Renal pelvis (tissue), 4 donors: Measurements from ENCODE around the gene SLC9A9. TPM values are rescaled to one million over a fixed set of nuclear protein-coding genes. Genes with fewer than 3 reads are reported as not detected.

ENCODE experiments used
- DNase-seq: peaks from one replicate; pipeline ENCODE4 v3.0.0-alpha.2; 2013
- polyA plus RNA-seq, 3 donors: library from polyadenylated mRNA; unstranded; fragments of 120-200 nt; gene quantifications; one replicate each; pipeline ENCODE4 v1.2.1, GENCODE V29; 2013; ENCODE audit not compliant: insufficient read length in 3 of 3

Gene SLC9A9
- polyA plus RNA-seq, 3 donors: 4.2 to 5.3 (median 4.9) TPM

DNA sequence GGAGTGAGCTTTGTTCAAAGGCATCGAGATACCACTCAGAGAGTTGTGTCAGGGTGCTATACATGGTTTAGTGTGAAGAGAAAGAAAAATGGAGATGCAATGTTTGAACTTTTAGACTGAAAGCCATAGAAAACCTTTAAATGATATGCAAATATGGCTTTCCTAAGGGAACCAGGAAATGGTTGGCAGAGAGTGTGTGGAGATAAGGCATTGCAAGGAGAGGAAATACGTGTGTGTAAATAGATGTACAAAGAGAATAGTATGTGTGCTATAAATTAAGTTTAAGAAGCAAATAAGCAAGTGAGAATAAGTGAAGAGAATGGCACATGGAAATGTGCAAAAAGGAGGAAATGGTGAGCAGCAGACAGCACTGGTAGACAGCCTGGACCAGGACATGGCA, 198.1 kb downstream of the SLC9A9 start:
- no peak for DNase-seq

DNA sequence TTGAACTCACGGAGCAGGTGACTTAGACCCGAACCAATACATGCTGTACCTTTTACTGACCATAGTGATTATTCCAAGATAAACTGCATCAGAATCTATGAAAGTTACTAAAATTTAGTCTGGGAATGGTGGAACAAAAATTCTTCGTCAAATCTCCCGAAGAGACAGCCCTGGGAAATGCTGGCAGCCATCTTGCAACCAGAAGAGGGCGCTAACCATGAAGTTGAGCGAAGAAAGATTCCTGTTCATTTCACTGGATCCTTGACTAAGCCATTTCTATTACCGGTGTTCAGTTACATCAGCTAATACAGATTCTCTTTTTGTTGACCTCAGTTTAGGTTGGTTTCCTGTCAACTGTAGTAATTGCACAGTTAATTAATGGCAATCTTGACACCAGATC, 199.6 kb downstream of the SLC9A9 start:
- DNase-seq: no peak

DNA sequence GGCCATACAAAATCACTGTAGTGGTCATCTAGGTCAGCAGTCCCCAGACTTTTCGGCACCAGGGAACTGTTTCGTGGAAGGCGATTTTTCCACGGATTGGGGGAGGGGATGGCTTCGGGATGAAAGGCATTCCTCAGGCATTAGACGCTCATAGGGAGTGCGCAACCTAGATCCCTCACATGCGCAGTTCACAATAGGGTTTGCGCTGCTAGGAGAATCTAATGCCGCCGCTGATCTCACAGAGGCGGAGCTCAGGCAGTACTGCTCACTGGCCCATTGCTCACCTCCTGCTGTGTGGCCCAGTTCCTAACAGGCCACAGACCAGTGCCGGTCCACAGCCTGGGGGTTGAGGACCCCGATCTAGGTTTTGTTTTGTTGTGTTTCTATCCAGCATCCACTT, 200.1 kb downstream of the SLC9A9 start:
- DNase-seq: no peak

DNA sequence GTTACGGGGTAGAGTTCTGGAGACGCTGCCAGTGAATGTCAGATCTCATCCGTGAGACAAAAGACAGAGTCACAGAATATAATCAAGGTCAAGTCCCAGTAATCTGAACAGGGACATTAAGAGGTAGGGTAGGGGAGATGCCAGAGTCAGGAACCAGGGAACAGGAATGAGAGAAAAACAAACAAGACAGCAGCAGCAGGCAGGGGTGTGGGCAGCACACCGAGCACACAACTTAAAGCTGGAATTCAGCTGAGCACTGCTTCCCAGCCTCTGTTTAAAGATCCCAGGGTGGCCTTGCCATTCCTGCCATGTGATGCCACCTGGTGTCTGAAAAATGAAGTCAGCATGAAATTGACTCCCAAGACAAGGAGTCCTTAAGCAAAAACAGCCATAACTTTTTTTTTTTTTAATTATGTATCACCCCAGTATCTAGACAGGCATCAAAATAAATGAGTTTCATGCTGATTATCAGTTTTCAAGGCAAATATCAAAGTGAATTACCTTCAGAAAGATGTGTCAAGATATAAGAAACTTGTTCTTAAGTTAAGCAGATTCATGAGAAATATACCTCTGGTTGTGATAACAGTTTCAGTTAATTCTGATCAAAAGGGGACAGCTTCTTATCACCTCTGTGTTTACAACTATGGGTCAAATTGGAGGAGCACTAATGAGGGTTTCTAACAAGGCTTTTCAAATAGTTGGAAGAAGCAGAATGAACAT, 203.7 kb downstream of the SLC9A9 start:
- DNase-seq: peak; percentile 78

GRCh38 chr3:143643905-143644304, 204.4 kb downstream of the SLC9A9 start:
- DNase-seq: no peak

DNA sequence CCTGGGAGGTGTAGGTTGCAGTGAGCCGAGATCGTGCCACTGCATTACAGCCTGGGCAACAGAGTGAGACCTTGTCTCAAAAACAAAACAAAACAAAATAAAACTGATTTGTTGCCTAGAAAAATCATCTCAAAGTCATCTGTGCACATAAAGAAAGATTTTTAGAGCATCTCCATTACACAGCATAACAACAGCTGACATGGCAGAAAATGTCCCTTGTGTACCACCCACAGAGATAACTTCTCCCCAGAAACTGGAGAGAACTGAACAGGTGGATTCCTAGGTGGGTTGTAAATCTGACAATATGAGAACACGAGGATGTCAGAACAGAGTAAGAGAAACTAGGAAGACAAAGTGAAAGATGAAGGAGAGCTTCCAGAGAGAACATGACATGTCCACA, 207.5 kb downstream of the SLC9A9 start:
- no peak for DNase-seq

GRCh38 chr3:143637133-143637532, 211.1 kb downstream of the SLC9A9 start:
- no peak for DNase-seq

DNA sequence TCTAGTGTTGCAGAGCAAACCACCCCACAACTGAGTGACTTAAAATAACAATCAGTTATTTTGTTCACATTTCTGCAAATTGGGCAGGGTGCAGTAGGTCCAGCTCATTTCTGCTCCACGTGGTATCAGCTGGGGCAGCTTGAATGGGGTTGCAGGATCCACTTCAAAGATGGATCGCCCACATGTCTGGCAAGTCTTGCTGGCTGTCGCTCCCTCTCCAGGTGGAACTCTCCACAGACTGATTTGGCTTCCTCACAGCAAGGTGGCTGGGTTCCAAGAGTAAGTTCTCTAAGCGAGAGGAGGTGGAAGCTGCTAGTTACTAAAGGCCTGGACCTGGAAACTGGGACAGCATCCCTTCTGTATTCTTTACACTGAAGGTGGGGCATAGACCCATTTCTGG, 213.3 kb downstream of the SLC9A9 start:
- no peak for DNase-seq

DNA sequence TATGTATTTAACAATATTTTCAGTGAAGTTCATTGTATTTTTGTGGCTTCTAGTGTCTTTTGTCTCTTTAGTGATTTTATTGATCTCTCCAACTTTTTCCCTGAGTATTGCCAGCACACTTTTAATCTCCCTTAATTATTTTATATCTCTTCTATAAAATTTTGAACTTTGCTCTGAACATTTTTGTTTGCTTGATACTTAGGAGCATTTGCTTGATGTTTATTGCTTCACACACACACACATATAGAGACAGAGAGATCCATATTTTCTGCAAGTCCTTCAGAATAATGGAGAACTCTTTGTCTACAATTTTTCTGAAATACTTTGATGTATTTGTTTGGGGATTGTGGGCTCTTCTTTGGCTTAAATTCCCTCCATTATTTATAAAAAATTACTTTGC, 213.8 kb downstream of the SLC9A9 start:
- no peak for DNase-seq

DNA sequence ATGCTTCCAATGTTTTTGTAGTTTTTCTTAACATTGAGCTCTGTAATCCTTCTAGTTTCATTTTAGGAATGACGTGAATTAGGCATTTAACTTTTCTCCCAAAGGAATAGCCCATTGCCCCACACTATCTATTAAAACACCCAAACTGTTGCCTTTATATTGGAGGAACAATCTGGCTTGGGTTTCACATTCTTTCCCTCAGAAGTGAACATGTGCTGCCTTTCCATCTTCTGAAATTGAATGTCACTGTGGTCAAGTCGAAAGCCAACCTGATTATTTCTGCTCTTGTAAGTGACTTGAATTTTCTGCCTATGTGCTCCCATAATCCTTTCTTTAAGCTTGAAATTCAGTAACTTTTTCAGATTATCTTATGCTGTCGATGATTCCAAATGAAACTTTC, 214.5 kb downstream of the SLC9A9 start:
- no peak for DNase-seq

DNA sequence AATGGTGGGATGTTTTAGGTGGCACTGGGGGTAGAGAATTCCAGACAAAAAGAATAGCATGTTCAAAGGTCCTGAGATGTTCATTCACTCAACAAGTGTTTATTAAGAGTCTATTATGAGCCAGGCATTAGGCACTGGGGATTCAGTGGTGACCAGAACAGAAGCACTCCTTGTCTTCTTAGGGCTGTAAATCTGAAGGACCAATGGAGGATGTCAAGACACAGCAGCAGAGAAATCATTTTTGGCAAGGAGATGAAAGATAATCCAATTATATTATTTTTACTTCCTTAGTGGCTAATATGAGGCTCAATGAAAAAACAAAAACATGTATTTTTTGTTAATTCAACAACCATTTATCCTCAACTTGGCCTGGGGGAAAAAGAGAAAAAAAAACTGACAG, 218.5 kb downstream of the SLC9A9 start:
- no peak for DNase-seq

- no peak for DNase-seq
Observed at GRCh38 chr3:143628971-143629370, 219.3 kb downstream of the SLC9A9 start.

GRCh38 chr3:143627336-143627735, 220.9 kb downstream of the SLC9A9 start:
- no peak for DNase-seq

- DNase-seq: no peak
Observed at GRCh38 chr3:143619231-143619630, 229.0 kb downstream of the SLC9A9 start.

DNA sequence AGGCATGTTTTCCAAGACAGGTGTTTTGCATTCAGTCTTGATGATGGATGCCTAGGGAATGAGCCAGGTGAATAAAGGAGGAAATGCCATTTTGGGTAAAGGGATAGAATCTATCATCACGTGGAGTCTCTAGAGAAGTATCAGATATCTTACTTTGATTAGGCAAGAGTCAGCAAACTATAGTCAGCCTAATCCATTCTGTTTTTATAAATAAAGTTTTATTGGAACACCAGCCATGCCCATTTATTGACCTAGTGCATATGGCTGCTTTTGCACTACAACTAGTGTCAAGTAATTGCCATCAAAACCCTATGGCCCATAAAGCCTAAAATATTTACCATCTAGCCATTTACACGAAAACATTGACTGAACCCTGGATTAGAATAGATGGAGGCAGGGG, 231.2 kb downstream of the SLC9A9 start:
- no peak for DNase-seq

GRCh38 chr3:143613226-143613625, 235.0 kb downstream of the SLC9A9 start:
- DNase-seq: no peak

DNA sequence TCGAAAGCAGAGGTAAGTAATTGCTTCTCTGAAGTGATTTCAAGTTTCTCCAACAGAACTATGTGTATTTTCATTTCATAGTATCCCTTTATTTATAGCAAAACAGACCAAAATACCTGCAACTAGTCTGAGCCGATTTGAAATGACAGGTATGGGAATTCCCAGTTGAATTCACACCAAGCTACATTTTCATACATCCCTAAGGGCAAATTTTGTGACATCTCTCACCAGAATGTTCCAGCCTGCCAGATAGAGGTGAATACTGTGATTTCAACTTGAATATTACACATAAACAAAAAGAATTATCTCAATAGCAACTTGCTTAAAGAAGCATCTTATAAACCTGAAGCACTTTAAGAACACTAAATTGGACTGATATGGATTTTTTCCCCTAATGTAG, 235.7 kb downstream of the SLC9A9 start:
- DNase-seq: no peak

DNA sequence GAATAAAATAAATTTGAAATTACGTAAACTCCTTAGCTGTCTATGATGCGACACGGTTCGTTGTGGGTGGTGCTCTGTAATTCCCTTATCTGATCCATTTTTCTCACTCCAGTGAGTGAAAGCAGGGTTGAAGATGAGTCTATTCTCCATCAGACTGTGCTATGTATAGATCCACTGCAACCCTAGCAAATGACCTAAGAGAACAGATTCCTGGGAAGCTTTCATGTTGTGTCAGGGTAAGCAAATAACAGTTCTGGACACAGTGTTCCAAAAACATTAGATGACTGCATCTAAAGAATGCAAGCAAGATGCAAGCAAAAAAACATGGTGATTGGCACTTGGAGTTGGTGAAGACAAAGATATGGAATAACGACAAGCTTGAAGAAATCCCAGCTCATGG, 239.3 kb downstream of the SLC9A9 start:
- no peak for DNase-seq

- no peak for DNase-seq
Observed at GRCh38 chr3:143605233-143605950, 242.9 kb downstream of the SLC9A9 start.

DNA sequence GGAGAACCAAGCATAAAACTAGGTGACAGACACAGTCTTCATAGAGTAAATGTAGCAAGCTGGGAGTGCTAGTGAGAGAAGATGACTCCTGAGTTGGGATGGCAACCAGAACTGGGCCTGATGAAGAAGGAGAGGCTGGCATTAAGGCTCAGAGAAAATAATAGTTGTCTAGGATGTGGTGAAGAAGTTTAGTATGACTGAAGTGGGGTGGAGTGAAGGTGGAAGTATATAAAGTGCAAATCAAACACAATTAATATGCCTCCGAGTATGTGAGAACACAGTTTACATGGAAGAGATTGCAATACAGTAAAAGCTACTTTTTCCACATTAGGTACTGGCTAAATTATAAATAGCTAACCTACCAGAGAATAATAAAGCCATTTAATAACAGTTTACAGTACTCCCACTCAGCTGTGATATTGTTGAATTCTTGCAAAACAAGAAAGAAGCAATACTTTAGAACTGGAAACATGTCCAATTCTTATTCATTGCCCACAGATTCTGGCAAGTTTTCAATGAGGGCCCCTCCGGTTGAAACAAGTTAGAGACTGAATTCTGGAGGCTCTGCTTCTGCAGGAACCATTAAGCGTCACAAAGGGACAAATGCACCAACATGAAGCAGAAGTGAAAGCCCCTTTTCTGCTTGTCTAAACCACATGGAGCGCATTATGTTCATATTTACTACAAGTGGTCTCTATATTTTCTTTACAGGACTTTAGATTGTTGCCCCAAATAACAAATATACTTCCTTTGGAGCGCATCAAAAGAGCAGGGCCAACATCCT, 243.7 kb downstream of the SLC9A9 start:
- no peak for DNase-seq

GRCh38 chr3:143603774-143604173, 244.5 kb downstream of the SLC9A9 start:
- no peak for DNase-seq

DNA sequence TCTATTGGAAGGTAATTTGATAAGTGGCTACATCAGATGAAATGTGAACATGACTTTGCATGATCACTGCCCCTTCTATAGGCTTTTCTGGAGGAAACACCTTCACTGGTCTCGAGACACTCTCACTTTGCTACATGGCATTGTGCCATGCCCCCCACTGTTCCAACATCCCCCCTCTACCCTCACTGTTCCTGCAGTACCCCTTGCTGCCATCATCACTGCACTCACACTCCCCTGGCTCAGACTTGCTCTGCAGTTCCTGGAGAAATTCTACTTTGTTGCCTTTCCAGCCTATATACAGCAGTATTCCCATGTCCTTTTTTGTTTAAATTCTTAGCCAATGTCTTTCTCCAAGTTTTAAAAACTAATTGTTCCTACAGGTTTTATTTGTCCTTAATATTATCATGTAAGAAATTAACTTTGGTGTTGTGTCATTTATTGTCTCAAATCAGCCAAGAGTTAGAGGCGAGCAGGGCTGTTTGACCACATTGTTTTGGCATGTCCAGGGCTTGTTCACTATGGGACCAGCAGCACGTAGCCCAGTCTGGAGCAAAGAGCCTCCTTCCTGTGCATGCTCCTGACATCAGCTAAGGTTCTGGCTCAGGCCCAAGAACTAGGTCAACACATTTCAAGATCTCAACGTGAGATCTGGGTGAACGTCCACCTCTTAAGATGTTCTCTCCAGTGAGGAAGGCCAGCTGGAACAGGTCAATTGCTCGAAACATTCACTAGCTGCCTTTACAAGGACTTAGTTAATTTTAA, 246.4 kb downstream of the SLC9A9 start:
- DNase-seq: no peak
